Measurements from ENCODE around the gene IMMP2L.
A peak's percentile ranks its signal among the peaks of the same experiment; 100 is the strongest.

IMMP2L gene

GRCh38 chr7:110856704-110857103 lies 705.6 kb downstream of the IMMP2L start:
- H3K4me3 ChIP-seq (ENCODE audit: low read length): no peak overlapping the region
- DNase-seq (ENCODE audit: low read depth, low spot score): no peak

GRCh38 chr7:110854651-110855050 lies 707.6 kb downstream of the IMMP2L start:
- DNase-seq (ENCODE audit: low read depth, low spot score): no peak
- H3K4me3 ChIP-seq (ENCODE audit: low read length): no peak overlapping the region

GRCh38 chr7:110854166-110854565 lies 708.1 kb downstream of the IMMP2L start:
- H3K4me3 ChIP-seq (ENCODE audit: low read length): no peak overlapping the region
- DNase-seq (ENCODE audit: low read depth, low spot score): no peak

- DNase-seq (ENCODE audit: low read depth, low spot score): no peak
Measured at GRCh38 chr7:110853263-110853662, 709.0 kb downstream of the IMMP2L start.

GRCh38 chr7:110852156-110852940 lies 709.9 kb downstream of the IMMP2L start:
- no peak for DNase-seq (ENCODE audit: low read depth, low spot score)
- no peak overlapping the region for H3K4me3 ChIP-seq (ENCODE audit: low read length)

More at GRCh38 chr7:110853263-110853662, 709.0 kb downstream of the IMMP2L start:
- no peak overlapping the region for H3K4me3 ChIP-seq (ENCODE audit: low read length)

GRCh38 chr7:110850224-110850623 lies 712.1 kb downstream of the IMMP2L start:
- H3K4me3 ChIP-seq (ENCODE audit: low read length): no peak overlapping the region
- no peak for DNase-seq (ENCODE audit: low read depth, low spot score)

- DNase-seq (ENCODE audit: low read depth, low spot score): no peak
- H3K4me3 ChIP-seq (ENCODE audit: low read length): no peak overlapping the region
Measured at GRCh38 chr7:110842796-110843195, 719.5 kb downstream of the IMMP2L start.

GRCh38 chr7:110841840-110842545 lies 720.3 kb downstream of the IMMP2L start:
- H3K4me3 ChIP-seq (ENCODE audit: low read length): no peak overlapping the region
- no peak for DNase-seq (ENCODE audit: low read depth, low spot score)

- H3K4me3 ChIP-seq (ENCODE audit: low read length): no peak overlapping the region
- DNase-seq (ENCODE audit: low read depth, low spot score): no peak
Measured at GRCh38 chr7:110839866-110840265, 722.4 kb downstream of the IMMP2L start.

GRCh38 chr7:110835849-110836248 lies 726.4 kb downstream of the IMMP2L start:
- DNase-seq (ENCODE audit: low read depth, low spot score): no peak
- no peak overlapping the region for H3K4me3 ChIP-seq (ENCODE audit: low read length)

GRCh38 chr7:110835218-110835617 lies 727.1 kb downstream of the IMMP2L start:
- DNase-seq (ENCODE audit: low read depth, low spot score): peak; percentile 12

GRCh38 chr7:110831419-110831818 lies 730.9 kb downstream of the IMMP2L start:
- no peak for DNase-seq (ENCODE audit: low read depth, low spot score)
- no peak overlapping the region for H3K4me3 ChIP-seq (ENCODE audit: low read length)

More at GRCh38 chr7:110835218-110835617, 727.1 kb downstream of the IMMP2L start:
- no peak overlapping the region for H3K4me3 ChIP-seq (ENCODE audit: low read length)

- DNase-seq (ENCODE audit: low read depth, low spot score): no peak
- no peak overlapping the region for H3K4me3 ChIP-seq (ENCODE audit: low read length)
Measured at GRCh38 chr7:110830778-110831177, 731.5 kb downstream of the IMMP2L start.

- H3K4me3 ChIP-seq (ENCODE audit: low read length): no peak overlapping the region
- no peak for DNase-seq (ENCODE audit: low read depth, low spot score)
Measured at GRCh38 chr7:110827936-110828335, 734.4 kb downstream of the IMMP2L start.

GRCh38 chr7:110827287-110827855 lies 734.9 kb downstream of the IMMP2L start:
- no peak for DNase-seq (ENCODE audit: low read depth, low spot score)

GRCh38 chr7:110813986-110814385 lies 748.3 kb downstream of the IMMP2L start:
- no peak overlapping the region for H3K4me3 ChIP-seq (ENCODE audit: low read length)
- DNase-seq (ENCODE audit: low read depth, low spot score): no peak

More at GRCh38 chr7:110827287-110827855, 734.9 kb downstream of the IMMP2L start:
- H3K4me3 ChIP-seq (ENCODE audit: low read length): no peak overlapping the region

- no peak for DNase-seq (ENCODE audit: low read depth, low spot score)
Measured at GRCh38 chr7:110809832-110810231, 752.5 kb downstream of the IMMP2L start.

GRCh38 chr7:110808361-110808760 lies 753.9 kb downstream of the IMMP2L start:
- no peak for DNase-seq (ENCODE audit: low read depth, low spot score)
- no peak overlapping the region for H3K4me3 ChIP-seq (ENCODE audit: low read length)

More at GRCh38 chr7:110809832-110810231, 752.5 kb downstream of the IMMP2L start:
- no peak overlapping the region for H3K4me3 ChIP-seq (ENCODE audit: low read length)

- no peak overlapping the region for H3K4me3 ChIP-seq (ENCODE audit: low read length)
- no peak for DNase-seq (ENCODE audit: low read depth, low spot score)
Measured at GRCh38 chr7:110804501-110804900, 757.8 kb downstream of the IMMP2L start.

GRCh38 chr7:110803602-110804143 lies 758.6 kb downstream of the IMMP2L start:
- no peak overlapping the region for H3K4me3 ChIP-seq (ENCODE audit: low read length)
- DNase-seq (ENCODE audit: low read depth, low spot score): no peak
